Upper lobe of left lung (tissue), 6 donors: ENCODE results near the gene C17orf107. TPM values are rescaled to one million over a fixed set of nuclear protein-coding genes. Genes with fewer than 3 reads are reported as not detected.
A peak's percentile ranks its signal among the peaks of the same experiment; 100 is the strongest.

Experiments
- ATAC-seq, 2 donors: fragments of 200-7000 bp; cut with Tn5 transposase; one replicate each; pipeline ENCODE4 v1.9.1; 2022; ENCODE audit warnings: mild to moderate bottlenecking in 2 of 2, moderate library complexity in 2 of 2; ENCODE audit not compliant: low FRiP score in 2 of 2
- DNase-seq, 2 donors: peaks; one replicate each; pipeline ENCODE4 v3.0.0-alpha.2; 2019 to 2020
- H3K27ac ChIP-seq, 4 donors: fragments of 200-600 bp; sonication (generic); one replicate each; pipeline ENCODE4 v1.5.1; 2016 to 2019
- H3K27me3 ChIP-seq, 4 donors: fragments of 200-600 bp; sonication (generic); one replicate each; pipeline ENCODE4 v1.5.1; 2017 to 2019
- H3K36me3 ChIP-seq, 4 donors: fragments of 200-600 bp; sonication (generic); one replicate each; pipeline ENCODE4 v1.5.1; 2016 to 2019
- H3K4me1 ChIP-seq, 4 donors: fragments of 200-600 bp; sonication (generic); one replicate each; pipeline ENCODE4 v1.5.1; 2018 to 2019
- H3K4me3 ChIP-seq, 4 donors: fragments of 200-600 bp; sonication (generic); one replicate each; pipeline ENCODE4 v1.5.1; 2017 to 2019; ENCODE audit warnings: mild to moderate bottlenecking in 2 of 4, moderate library complexity in 1 of 4
- H3K9me3 ChIP-seq, 4 donors: fragments of 200-600 bp; sonication (generic); one replicate each; pipeline ENCODE4 v1.5.1; 2018 to 2019
- CTCF ChIP-seq, 6 experiments: fragments of 450-650 bp in 4 of 6; fragments of 200-600 bp in 2 of 6; sonication (generic) in 2 of 6; IDR thresholded peaks; one replicate each; pipeline ENCODE4 v1.5.1; 2016 to 2019; ENCODE audit warnings: antibody characterized with exemption in 6 of 6
- EP300 ChIP-seq, 4 donors: sonication (generic); formaldehyde crosslinking; IDR thresholded peaks; one replicate each; pipeline ENCODE4 v1.5.1; 2017; ENCODE audit warnings: antibody characterized with exemption in 4 of 4, control low read depth in 2 of 4
- POLR2A ChIP-seq, 4 donors: fragments of 450-650 bp; IDR thresholded peaks; one replicate each; pipeline ENCODE4 v1.5.1; 2016 to 2017; ENCODE audit warnings: antibody characterized with exemption in 4 of 4, mild to moderate bottlenecking in 2 of 4
- POLR2AphosphoS5 ChIP-seq, 2 donors: sonication (generic); formaldehyde crosslinking; IDR thresholded peaks; one replicate each; pipeline ENCODE4 v1.5.1; 2017; ENCODE audit warnings: antibody characterized with exemption in 2 of 2
- WGBS, 2 donors: methylation state at CpG; one replicate each; pipeline ENCODE4 v1.1.5; 2017 to 2018; 5-methylcytosine and 5-hydroxymethylcytosine counted together
- total RNA-seq, 6 donors: library from RNA; depleted of rRNA in 4 of 6; stranded (reverse); fragments of >200 nt in 4 of 6; gene quantifications; one replicate each; pipeline versions ENCODE4 v1.1.0 to v1.2.1, GENCODE V29; 2016 to 2021
- donor health status: DM: no; HTN: no; CAD: no; lungs with moderate emphysema.
- donor health status: DM: no; HTN: yes; CAD: no; lungs with severe emphysema.

Gene C17orf107
- total RNA-seq, 6 donors from 2014 or later = 2.6 to 6.3 (median 3.4) TPM

DNA sequence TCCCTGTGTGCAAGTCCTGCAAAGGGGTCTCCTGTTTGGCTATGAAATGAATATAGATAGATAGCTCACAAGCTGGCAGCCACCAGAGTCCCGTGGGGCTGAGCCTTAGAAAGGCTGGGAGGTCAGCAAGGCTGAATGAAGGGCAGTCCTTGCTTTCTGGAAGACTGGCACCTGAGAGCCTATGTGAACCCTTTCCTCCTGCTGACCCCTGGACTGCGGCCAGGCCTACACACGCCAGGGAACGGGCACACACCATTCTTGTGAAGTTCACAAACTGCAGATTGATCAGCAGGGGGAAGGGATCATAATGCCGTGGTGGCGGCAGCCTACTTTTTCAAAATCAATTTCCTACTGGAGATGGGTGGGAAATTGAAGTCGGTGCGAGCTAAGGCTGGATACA, 985 bp upstream of the C17orf107 start:
- Histone ChIP-seq H3K9me3 (no peaks in the 10 kb centered on the region), H3K27ac (no peak overlapping the region), H3K36me3 (peaks cover 12 to 44% (median 42%) of the 10 kb centered on the region in 4 donors), H3K27me3 (peaks cover 0 to 9% (median 0%) of the 10 kb centered on the region in 4 donors), H3K4me1 (peaks cover 7 to 41% (median 27%) of the 10 kb centered on the region in 4 donors), H3K4me3 (peak overlapping the region in 1 of 4 donors; percentile 52)
- no peak for ATAC-seq
- TF ChIP-seq POLR2AphosphoS5 (IDR thresholded peaks at IDR 0.05) (no peak), POLR2A (IDR thresholded peaks at IDR 0.05) (no peak), CTCF (IDR thresholded peaks at IDR 0.05) (no peak), EP300 (IDR thresholded peaks at IDR 0.05) (no peak)
- peak in 1 of 2 donors; percentile 39 for DNase-seq
- WGBS, 2 donors = 93 to 94% methylated on average over 7 to 8 of the region's 8 CpGs

DNA sequence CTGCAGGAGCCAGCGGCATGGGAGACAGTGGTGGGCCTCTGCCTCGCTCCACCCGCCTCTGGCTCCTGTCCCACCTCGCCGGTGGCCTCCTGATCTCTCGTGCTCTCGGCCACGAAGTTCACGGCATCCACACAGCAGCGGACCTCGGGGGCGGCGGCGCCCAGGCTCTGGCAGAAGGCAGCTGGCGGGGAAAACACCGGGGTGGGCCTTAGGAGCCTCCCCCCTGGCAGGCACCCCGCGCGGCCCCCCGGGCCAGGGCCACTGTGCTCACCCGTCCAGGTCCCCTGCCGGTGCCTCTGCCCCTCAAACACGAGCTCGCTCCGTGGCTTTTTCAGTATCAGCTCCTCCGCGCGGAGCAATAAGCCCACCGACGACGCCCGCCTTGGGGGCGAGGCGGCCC, 409 bp upstream of the C17orf107 start:
- DNase-seq (peak in 1 of 2 donors; percentile 89), ATAC-seq (no peak)
- peak overlapping the region in 1 of 4 donors; percentile 31 for H3K27ac ChIP-seq
- H3K27me3 ChIP-seq = peaks cover 0 to 9% (median 0%) of the 10 kb centered on the region in 4 donors
- H3K4me3 ChIP-seq = peak overlapping the region in 3 of 4 donors; percentile 41 to 61 (median 52)
- H3K4me1 ChIP-seq = peaks cover 9 to 46% (median 29%) of the 10 kb centered on the region in 4 donors
- 52% methylated on average over 23 of the region's 34 CpGs; no CpG with 5 or more reads in 1 of the 2 donors for WGBS, 2 donors
- TF ChIP-seq POLR2AphosphoS5 (IDR thresholded peaks at IDR 0.05) (no peak), EP300 (IDR thresholded peaks at IDR 0.05) (no peak), CTCF (IDR thresholded peaks at IDR 0.05) (no peak), POLR2A (IDR thresholded peaks at IDR 0.05) (no peak)
- no peaks in the 10 kb centered on the region for H3K9me3 ChIP-seq
- H3K36me3 ChIP-seq = peaks cover 9 to 38% (median 37%) of the 10 kb centered on the region in 4 donors

- DNase-seq (peak; percentile 42 to 90), ATAC-seq (peak; percentile 15 to 24)
- TF ChIP-seq POLR2A (IDR thresholded peaks at IDR 0.05) (peak in 1 of 4 donors; percentile 21), EP300 (IDR thresholded peaks at IDR 0.05) (no peak), POLR2AphosphoS5 (IDR thresholded peaks at IDR 0.05) (peak in 1 of 2 donors; percentile 36), CTCF (IDR thresholded peaks at IDR 0.05) (no peak)
- Histone ChIP-seq H3K9me3 (no peaks in the 10 kb centered on the region), H3K27me3 (peaks cover 0 to 9% (median 0%) of the 10 kb centered on the region in 4 donors), H3K36me3 (peaks cover 0 to 23% (median 21%) of the 10 kb centered on the region in 4 donors), H3K27ac (peak overlapping the region in 2 of 4 donors; percentile 44 to 66), H3K4me3 (peak overlapping the region in 3 of 4 donors; percentile 41 to 61 (median 52)), H3K4me1 (peaks cover 9 to 46% (median 29%) of the 10 kb centered on the region in 4 donors)
- 33 to 93% methylated on average over 15 to 54 of the region's 65 CpGs for WGBS, 2 donors
Measured at GRCh38 chr17:4900231-4901107, 1.1 kb downstream of the C17orf107 start.

- peaks cover 0 to 9% (median 0%) of the 10 kb centered on the region in 4 donors for H3K27me3 ChIP-seq
- no peak for DNase-seq
- H3K36me3 ChIP-seq = peaks cover 0 to 16% (median 14%) of the 10 kb centered on the region in 4 donors
- H3K27ac ChIP-seq = peak overlapping the region; percentile 6 to 74 (median 50)
- ATAC-seq = no peak
- H3K4me3 ChIP-seq = peak overlapping the region in 3 of 4 donors; percentile 41 to 61 (median 52)
- H3K4me1 ChIP-seq = peaks cover 9 to 46% (median 29%) of the 10 kb centered on the region in 4 donors
- H3K9me3 ChIP-seq = no peaks in the 10 kb centered on the region
- WGBS, 2 donors = 41 to 89% methylated on average over 29 of the region's 37 CpGs
- TF ChIP-seq CTCF (IDR thresholded peaks at IDR 0.05) (no peak), POLR2A (IDR thresholded peaks at IDR 0.05) (no peak), POLR2AphosphoS5 (IDR thresholded peaks at IDR 0.05) (no peak), EP300 (IDR thresholded peaks at IDR 0.05) (no peak)
Measured at GRCh38 chr17:4901108-4901647, 1.8 kb downstream of the C17orf107 start.
